Hepatocyte (in vitro differentiated cells): Measurements from ENCODE around the gene SEZ6L2.

Source experiments
- CTCF ChIP-seq: fragments of 200-600 bp; sonication (generic); IDR thresholded peaks from 2 replicates; pipeline ENCODE4 v1.5.1; 2016; ENCODE audit warnings: antibody characterized with exemption, mild to moderate bottlenecking; ENCODE audit not compliant: poor library complexity
- EZH2 ChIP-seq: fragments of 200-600 bp; sonication (generic); IDR thresholded peaks from 2 replicates; pipeline ENCODE4 v1.6.1; 2016; ENCODE audit warnings: antibody characterized with exemption, mild to moderate bottlenecking, borderline replicate concordance

DNA sequence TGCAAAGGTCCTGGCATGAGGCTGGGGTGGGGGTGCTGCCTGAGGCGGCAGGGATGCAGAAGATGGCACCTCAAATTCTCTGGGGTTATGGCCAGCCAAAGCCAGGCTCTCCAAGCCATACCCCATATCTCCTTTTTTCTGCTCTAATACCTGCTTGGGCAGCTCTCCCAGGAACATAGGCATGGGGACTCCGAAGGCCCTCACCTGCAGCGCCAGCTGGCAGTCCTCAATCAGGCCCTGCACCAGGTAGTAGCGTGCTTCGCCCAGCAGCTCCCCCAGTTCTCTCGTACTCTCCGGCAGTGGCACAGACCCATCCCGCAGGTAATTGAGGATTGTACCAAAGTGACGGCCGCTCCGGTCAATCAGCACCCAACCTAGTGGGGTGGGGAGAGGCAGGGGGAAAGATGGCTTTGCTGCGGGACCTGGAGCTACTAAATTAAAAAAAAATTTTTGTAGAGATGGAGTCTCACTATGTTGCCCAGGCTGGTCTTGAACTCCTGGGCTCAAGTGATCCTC is 23.7 kb upstream of the SEZ6L2 start:
- TF ChIP-seq CTCF (no peak), EZH2 (no peak)
